ENCODE data around the gene RAB38. TPM values are rescaled to one million over a fixed set of nuclear protein-coding genes. Genes with fewer than 3 reads are reported as not detected.

Gene RAB38
- total RNA-seq, 1 donor from 2014 or later: not detected

DNA sequence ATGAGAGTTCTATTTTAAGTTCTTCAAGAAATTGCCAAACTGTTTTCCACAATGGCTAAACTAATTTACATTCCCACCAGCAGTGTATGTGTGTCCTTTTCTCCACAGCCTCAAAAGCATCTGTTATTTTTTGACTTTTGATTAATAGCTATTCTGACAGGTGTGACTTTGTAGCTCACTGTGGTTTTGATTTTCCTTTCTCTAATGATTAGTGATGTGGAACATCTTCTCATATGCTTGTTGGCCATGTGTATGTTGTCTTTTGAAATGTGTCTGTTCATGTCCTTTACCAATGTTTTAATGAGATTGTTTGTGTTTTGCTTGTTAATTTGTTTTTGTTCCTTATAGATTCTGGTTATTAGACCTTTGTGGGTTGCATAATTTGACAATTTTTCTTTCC is 18.0 kb upstream of the RAB38 start:
- TF ChIP-seq, protein P1, sequence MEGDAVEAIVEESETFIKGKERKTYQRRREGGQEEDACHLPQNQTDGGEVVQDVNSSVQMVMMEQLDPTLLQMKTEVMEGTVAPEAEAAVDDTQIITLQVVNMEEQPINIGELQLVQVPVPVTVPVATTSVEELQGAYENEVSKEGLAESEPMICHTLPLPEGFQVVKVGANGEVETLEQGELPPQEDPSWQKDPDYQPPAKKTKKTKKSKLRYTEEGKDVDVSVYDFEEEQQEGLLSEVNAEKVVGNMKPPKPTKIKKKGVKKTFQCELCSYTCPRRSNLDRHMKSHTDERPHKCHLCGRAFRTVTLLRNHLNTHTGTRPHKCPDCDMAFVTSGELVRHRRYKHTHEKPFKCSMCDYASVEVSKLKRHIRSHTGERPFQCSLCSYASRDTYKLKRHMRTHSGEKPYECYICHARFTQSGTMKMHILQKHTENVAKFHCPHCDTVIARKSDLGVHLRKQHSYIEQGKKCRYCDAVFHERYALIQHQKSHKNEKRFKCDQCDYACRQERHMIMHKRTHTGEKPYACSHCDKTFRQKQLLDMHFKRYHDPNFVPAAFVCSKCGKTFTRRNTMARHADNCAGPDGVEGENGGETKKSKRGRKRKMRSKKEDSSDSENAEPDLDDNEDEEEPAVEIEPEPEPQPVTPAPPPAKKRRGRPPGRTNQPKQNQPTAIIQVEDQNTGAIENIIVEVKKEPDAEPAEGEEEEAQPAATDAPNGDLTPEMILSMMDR (IDR thresholded peaks at IDR 0.05): no peak
- Histone ChIP-seq H3K27me3 (no peaks in the 10 kb centered on the region), H3K4me3 (no peak overlapping the region), H3K4me1 (no peaks in the 10 kb centered on the region), H3K9me3 (peaks cover 0 to 21% of the 10 kb centered on the region in 2 donors), H3K36me3 (no peaks in the 10 kb centered on the region), H3K27ac (no peak overlapping the region)
- intact Hi-C loops (cut with DNase I): no loop called here
- DNase-seq (ENCODE audit: low spot score in 2 of 2): no peak

DNA sequence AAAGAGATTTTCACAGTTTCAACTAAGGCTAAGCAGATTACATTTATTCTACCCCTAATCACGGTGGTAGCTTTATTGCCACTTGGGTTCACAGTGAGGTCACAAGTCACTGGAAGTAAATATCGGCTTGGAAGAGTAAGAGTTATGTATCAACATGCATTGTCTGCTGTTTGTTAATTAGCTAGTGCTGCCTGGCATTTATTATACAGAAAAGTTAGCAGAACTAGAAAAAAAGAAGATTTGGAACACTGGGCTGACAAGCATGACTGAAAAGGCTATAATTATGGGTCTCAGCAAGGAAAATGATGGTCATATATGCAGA is 13.7 kb upstream of the RAB38 start:
- no peak for DNase-seq (ENCODE audit: low spot score in 2 of 2)
- intact Hi-C loops (cut with DNase I): no loop called here

DNA sequence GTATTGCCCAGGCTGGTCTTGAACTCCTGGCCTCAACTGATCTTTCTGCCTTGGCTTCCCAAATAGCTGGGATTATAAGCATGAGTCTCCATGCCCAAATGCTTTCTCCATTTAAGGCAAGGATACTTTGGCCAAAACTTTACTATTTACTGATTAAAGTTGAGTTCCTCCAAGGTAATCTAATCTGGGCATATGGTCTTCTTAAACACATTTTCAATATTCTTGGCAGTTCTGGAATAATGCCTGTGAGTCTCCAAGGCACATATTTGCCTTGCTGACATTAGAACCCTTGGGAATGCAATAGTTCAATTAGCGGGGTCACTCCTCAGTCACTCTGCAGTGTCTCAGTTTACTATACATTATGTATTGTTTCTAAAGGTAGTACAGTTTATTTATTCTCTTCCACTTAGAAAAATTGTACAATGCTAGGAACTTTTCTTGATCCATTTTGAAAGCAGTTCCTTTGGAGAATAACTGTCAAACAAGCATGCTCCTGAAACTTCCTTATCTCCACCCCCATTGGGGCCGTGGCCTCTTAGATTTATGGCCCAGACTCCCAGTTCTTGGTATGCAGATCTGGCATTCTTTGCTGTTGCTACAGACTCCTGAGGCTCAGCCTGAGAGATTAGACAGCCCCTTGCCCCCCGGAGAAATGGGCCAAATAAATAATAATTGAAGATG is 13.1 kb upstream of the RAB38 start:
- H3K4me1 ChIP-seq: no peaks in the 10 kb centered on the region
- H3K27me3 ChIP-seq: no peaks in the 10 kb centered on the region
- H3K4me3 ChIP-seq: no peak overlapping the region
- no peak overlapping the region for H3K27ac ChIP-seq
- H3K9me3 ChIP-seq: no peaks in the 10 kb centered on the region
- DNase-seq (ENCODE audit: low spot score in 2 of 2): no peak
- TF ChIP-seq, protein P1 (IDR thresholded peaks at IDR 0.05): no peak
- intact Hi-C loops (cut with DNase I): no loop called here
- H3K36me3 ChIP-seq: no peaks in the 10 kb centered on the region

More for the DNA sequence above, 13.7 kb upstream of the RAB38 start:
- H3K27ac ChIP-seq: no peak overlapping the region
- TF ChIP-seq, protein P1 (IDR thresholded peaks at IDR 0.05): no peak
- no peaks in the 10 kb centered on the region for H3K27me3 ChIP-seq
- no peaks in the 10 kb centered on the region for H3K9me3 ChIP-seq
- H3K4me1 ChIP-seq: no peaks in the 10 kb centered on the region
- H3K36me3 ChIP-seq: no peaks in the 10 kb centered on the region
- H3K4me3 ChIP-seq: no peak overlapping the region

DNA sequence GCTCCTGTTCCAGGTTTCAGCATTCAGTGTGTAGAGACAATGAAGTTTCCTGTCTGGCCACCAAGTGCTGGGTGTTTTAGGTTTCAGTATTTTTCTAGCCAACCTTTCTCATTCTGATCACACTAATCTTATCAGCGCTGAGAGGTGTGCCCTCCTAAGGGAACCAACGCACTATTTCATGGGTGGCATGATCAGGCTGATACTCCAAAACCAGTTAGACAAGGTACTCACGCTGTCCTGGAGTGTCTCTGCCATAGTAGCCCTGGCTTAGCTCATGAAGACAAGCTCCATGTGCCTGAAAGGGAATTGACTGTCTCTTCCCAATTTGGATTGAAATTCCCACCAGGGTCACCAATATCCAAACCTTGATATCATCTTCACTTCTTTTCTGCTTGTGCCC is 8.0 kb upstream of the RAB38 start:
- intact Hi-C loops (cut with DNase I): no loop called here
- no peak overlapping the region for H3K27ac ChIP-seq
- no peaks in the 10 kb centered on the region for H3K27me3 ChIP-seq
- no peaks in the 10 kb centered on the region for H3K36me3 ChIP-seq
- no peaks in the 10 kb centered on the region for H3K4me1 ChIP-seq
- no peak overlapping the region for H3K4me3 ChIP-seq
- DNase-seq (ENCODE audit: low spot score in 2 of 2): no peak
- no peaks in the 10 kb centered on the region for H3K9me3 ChIP-seq
- TF ChIP-seq, protein P1 (IDR thresholded peaks at IDR 0.05): no peak

DNA sequence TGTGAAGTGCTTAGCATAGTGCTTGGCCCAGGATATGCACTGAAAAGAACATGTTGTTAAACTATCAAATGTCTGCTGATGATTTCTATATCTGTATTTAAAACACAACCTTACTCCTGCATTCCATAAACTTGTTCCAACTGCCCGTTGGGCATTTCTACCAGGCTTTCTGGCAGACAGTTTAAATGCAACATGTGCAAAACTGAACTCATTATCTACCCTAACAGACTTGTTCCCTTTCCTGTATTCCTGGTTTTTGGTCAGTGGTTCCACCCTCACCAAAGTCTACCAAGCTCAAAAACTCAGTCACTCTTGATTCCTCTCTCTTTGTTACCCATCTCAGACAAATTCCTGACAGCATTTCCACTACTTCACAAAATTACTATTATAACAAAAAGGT is 6.5 kb upstream of the RAB38 start:
- H3K4me1 ChIP-seq: no peaks in the 10 kb centered on the region
- no peaks in the 10 kb centered on the region for H3K36me3 ChIP-seq
- H3K9me3 ChIP-seq: no peaks in the 10 kb centered on the region
- no peak overlapping the region for H3K4me3 ChIP-seq
- no peak for DNase-seq (ENCODE audit: low spot score in 2 of 2)
- no peak overlapping the region for H3K27ac ChIP-seq
- intact Hi-C loops (cut with DNase I): no loop called here
- TF ChIP-seq, protein P1 (IDR thresholded peaks at IDR 0.05): no peak
- no peaks in the 10 kb centered on the region for H3K27me3 ChIP-seq

Data from ascending aorta (tissue), 2 donors.